ENCODE results near the gene RBM33. TPM values are rescaled to one million over a fixed set of nuclear protein-coding genes. Genes with fewer than 3 reads are reported as not detected.
A peak's percentile ranks its signal among the peaks of the same experiment; 100 is the strongest.

Gene RBM33
- polyA plus RNA-seq, 1 donor (not counting 4 experiments of a cell fraction or from before 2014, with no cell fraction given), result 8.9 TPM

DNA sequence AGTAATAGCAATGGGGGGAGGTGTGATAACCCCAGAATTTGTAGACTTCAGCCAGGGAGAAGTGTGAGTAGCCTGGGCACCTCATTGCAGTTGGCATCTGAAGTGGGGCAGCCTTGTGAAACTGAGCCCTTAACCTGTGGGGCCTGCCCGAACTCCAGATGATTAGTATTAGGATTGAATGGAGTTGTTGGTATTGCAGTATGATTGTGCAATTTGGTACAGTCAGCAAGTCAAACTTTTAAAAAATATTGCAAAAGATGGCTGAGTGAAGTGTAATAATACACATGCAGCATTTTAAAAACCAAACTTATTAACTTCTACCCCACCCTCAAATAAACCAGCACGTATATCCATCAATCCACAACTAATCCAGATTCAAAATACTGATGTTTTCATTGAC lies 9.3 kb downstream of the RBM33 start:
- DNase-seq (ENCODE audit: low read depth, low spot score) (no peak), FAIRE-seq (no peak)
- TF ChIP-seq, protein P1, sequence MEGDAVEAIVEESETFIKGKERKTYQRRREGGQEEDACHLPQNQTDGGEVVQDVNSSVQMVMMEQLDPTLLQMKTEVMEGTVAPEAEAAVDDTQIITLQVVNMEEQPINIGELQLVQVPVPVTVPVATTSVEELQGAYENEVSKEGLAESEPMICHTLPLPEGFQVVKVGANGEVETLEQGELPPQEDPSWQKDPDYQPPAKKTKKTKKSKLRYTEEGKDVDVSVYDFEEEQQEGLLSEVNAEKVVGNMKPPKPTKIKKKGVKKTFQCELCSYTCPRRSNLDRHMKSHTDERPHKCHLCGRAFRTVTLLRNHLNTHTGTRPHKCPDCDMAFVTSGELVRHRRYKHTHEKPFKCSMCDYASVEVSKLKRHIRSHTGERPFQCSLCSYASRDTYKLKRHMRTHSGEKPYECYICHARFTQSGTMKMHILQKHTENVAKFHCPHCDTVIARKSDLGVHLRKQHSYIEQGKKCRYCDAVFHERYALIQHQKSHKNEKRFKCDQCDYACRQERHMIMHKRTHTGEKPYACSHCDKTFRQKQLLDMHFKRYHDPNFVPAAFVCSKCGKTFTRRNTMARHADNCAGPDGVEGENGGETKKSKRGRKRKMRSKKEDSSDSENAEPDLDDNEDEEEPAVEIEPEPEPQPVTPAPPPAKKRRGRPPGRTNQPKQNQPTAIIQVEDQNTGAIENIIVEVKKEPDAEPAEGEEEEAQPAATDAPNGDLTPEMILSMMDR (optimal IDR thresholded peaks at IDR 0.05 in 1 of 3, IDR thresholded peaks at IDR 0.05 in 1 of 3, conservative IDR thresholded peaks at IDR 0.05 in 1 of 3; ENCODE audit: extremely low read depth in 1 of 3, insufficient read depth in 2 of 3, low read length in 3 of 3), result no peak
- TF ChIP-seq EZH2 (IDR thresholded peaks at IDR 0.05; ENCODE audit: low read length), result no peak
- H3K4me1 ChIP-seq (ENCODE audit: control insufficient read depth, extremely low read depth, insufficient read depth, low read length), result peaks cover 21% of the 10 kb centered on the region
- H2AFZ ChIP-seq (ENCODE audit: control insufficient read depth, low read length), result no peak overlapping the region
- no peaks in the 10 kb centered on the region for H3K9me3 ChIP-seq (ENCODE audit: control insufficient read depth, low read depth, low read length)
- H3K4me2 ChIP-seq (ENCODE audit: control insufficient read depth, extremely low read depth, insufficient read depth, low read depth, low read length), result peak overlapping the region; percentile 18
- dilution Hi-C loops (cut with MboI; ENCODE audit: extremely low pct_ligation_motif_present, low sequenced_read_pairs), result no loop called here
- H3K79me2 ChIP-seq (ENCODE audit: control insufficient read depth, insufficient read depth, low read length), result peaks cover 97% of the 10 kb centered on the region
- H3K9ac ChIP-seq (ENCODE audit: control insufficient read depth, extremely low read depth, insufficient read depth, low read length), result no peak overlapping the region
- H3K27ac ChIP-seq (ENCODE audit: control insufficient read depth, insufficient read depth, low read length), result peak overlapping the region; percentile 77
- peaks cover 6% of the 10 kb centered on the region for H4K20me1 ChIP-seq (ENCODE audit: control insufficient read depth, extremely low read depth, insufficient read depth, low read length)
- H3K36me3 ChIP-seq (ENCODE audit: control insufficient read depth in 2 of 2, extremely low read depth in 1 of 2, insufficient read depth in 2 of 2, low read length in 2 of 2), result no peaks in the 10 kb centered on the region
- H3K4me3 ChIP-seq (ENCODE audit: control insufficient read depth in 2 of 3, extremely low read depth in 1 of 3, insufficient read depth in 2 of 3, low read depth in 1 of 3, low read length in 3 of 3), result no peak overlapping the region
- H3K27me3 ChIP-seq (ENCODE audit: control insufficient read depth, extremely low read depth, insufficient read depth, low read length), result no peaks in the 10 kb centered on the region
- H3K9me1 ChIP-seq (ENCODE audit: control insufficient read depth, extremely low read depth, insufficient read depth, low read length), result no peaks in the 10 kb centered on the region

DNA sequence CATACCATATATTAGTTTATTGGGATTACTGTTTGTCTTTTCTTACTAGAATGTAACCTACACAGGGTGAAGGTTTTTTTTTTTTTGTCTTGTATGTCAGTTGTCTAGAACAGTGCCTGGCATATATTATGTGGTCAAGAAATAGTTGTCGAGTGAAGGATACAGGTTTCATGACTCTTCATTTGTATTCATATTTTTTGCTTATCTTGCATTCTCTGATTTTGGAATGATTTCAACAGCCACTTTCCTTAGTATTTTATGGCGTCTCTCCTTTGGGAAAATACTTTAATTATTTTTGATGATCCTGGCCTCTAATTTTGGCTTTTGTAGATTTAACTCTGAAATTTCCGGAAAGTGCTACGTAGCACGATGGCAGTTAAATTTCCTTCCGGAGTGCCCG lies 12.4 kb downstream of the RBM33 start:
- no peaks in the 10 kb centered on the region for H3K36me3 ChIP-seq (ENCODE audit: control insufficient read depth in 2 of 2, extremely low read depth in 1 of 2, insufficient read depth in 2 of 2, low read length in 2 of 2)
- TF ChIP-seq, protein P1 (optimal IDR thresholded peaks at IDR 0.05 in 1 of 3, IDR thresholded peaks at IDR 0.05 in 1 of 3, conservative IDR thresholded peaks at IDR 0.05 in 1 of 3; ENCODE audit: extremely low read depth in 1 of 3, insufficient read depth in 2 of 3, low read length in 3 of 3), result no peak
- TF ChIP-seq EZH2 (IDR thresholded peaks at IDR 0.05; ENCODE audit: low read length), result no peak
- no peak for FAIRE-seq
- H3K79me2 ChIP-seq (ENCODE audit: control insufficient read depth, insufficient read depth, low read length), result peaks cover 96% of the 10 kb centered on the region
- H3K4me2 ChIP-seq (ENCODE audit: control insufficient read depth, extremely low read depth, insufficient read depth, low read depth, low read length), result no peak overlapping the region
- no peaks in the 10 kb centered on the region for H3K27me3 ChIP-seq (ENCODE audit: control insufficient read depth, extremely low read depth, insufficient read depth, low read length)
- H3K9me3 ChIP-seq (ENCODE audit: control insufficient read depth, low read depth, low read length), result no peaks in the 10 kb centered on the region
- no peak overlapping the region for H3K27ac ChIP-seq (ENCODE audit: control insufficient read depth, insufficient read depth, low read length)
- H3K9me1 ChIP-seq (ENCODE audit: control insufficient read depth, extremely low read depth, insufficient read depth, low read length), result no peaks in the 10 kb centered on the region
- DNase-seq (ENCODE audit: low read depth, low spot score), result no peak
- dilution Hi-C loops (cut with MboI; ENCODE audit: extremely low pct_ligation_motif_present, low sequenced_read_pairs), result no loop called here
- no peak overlapping the region for H2AFZ ChIP-seq (ENCODE audit: control insufficient read depth, low read length)
- H3K9ac ChIP-seq (ENCODE audit: control insufficient read depth, extremely low read depth, insufficient read depth, low read length), result no peak overlapping the region
- H3K4me1 ChIP-seq (ENCODE audit: control insufficient read depth, extremely low read depth, insufficient read depth, low read length), result peaks cover 20% of the 10 kb centered on the region
- peaks cover 7% of the 10 kb centered on the region for H4K20me1 ChIP-seq (ENCODE audit: control insufficient read depth, extremely low read depth, insufficient read depth, low read length)
- no peak overlapping the region for H3K4me3 ChIP-seq (ENCODE audit: control insufficient read depth in 2 of 3, extremely low read depth in 1 of 3, insufficient read depth in 2 of 3, low read depth in 1 of 3, low read length in 3 of 3)
